HG03439 (cell line): ENCODE measurements around the gene FGF18.

Experiments
- ATAC-seq: cut with Tn5 transposase; IDR thresholded peaks from one replicate; pipeline ENCODE4 v1.9.1; 2021; ENCODE audit warnings: mild to moderate bottlenecking, moderate library complexity; ENCODE audit not compliant: unreplicated experiment

The FGF18 gene

DNA sequence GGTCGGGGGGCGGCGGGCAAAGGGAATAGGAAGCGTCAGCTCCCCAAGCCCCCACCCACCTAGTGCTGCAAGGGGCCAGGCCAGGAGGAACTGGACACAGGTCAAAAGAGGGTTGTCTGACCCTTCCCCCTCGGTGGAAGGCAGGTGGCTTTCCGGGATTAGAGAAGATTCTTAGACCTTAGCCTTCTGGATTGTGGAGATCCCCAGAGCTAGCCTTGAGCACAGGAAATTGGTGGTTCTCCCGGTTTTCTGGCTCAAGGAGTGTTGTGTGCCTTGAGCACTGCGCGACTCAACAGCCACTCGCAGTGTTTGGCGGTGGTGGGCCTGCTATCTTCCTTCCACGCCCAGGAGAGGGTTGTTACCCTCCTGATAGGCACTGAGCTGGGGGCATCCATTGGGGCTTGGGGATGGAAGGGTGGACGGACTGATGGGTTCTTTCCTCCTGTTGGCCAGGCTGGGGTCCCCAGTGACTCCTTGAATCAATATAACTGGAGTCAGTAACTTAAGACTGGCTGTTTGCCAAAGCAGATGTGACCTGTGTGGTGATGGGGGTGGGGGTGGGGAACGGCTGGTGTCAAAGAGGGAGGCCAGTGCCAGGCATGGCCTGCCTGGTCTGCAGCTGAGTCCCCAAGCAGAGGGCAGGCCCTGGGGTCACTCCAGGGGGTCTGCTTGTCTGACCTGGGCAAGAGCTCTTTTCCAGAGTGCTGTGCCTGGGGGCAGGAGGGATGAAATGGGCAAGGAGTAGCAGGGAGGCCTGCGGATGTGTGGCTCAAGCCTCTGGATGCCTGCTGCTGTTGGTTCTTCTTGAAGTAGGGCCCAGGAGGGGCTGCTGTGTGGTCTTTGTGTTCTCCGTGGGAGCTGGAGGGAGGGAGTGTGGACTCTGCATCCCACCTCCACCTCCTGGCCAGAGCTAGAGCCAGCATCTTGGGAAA is 2.1 kb downstream of the FGF18 start:
- ATAC-seq = no peak

DNA sequence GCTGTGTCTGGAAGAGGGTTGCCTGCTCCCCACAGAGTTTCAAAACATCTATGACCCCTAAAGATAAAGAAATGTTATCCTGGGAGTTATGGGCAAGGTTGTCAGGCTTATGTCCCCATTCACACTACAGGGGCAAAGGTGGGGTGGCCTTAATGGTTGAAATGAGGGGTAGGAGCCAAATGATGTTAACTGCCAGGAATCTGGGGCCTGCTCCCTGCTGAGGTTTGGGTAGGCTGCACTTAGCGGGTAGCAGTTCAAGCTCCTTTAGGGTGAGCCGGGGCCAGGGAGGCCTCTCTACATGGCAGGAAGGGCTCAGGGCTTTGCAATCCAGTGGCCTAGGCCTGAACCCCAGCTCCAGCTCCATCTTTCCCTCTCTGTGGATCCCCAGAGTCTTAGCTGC is 3.0 kb downstream of the FGF18 start:
- no peak for ATAC-seq

DNA sequence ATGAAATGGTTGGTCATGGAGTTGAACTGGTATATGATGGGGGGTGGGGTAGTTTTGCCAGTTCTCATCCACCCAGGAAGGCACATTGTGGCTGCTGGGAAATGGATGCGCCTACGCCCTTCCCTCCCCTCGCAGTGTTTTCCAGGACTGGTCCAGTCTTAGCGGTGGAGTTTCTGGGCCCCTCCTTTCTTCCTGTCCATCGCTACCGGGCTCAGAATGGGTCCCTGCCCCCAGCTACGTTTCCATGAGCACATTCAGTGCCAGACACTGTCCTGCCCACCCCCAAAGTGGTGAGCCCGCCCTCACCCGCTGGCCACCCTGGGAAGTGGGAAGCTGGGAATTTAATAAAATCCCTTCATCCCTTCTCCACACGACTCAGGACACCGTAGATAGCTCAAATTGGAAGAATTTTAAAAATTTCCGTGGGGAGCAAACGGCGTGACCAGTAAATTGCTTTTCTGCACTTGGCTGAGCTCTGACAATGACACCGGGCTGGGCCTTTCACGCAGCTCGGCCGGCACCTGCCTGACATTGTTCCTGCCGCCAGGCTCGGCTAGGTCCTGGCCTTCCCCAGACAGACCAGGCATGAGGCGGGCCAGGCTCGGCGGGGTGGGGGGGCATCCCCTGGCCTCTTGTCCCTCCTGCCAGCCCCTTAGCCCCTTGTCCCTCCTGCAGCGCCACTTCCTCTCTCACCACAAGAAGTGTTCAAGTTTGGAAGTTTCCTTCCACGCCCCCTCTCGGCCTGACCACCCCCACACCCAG is 3.6 kb downstream of the FGF18 start:
- ATAC-seq = no peak

DNA sequence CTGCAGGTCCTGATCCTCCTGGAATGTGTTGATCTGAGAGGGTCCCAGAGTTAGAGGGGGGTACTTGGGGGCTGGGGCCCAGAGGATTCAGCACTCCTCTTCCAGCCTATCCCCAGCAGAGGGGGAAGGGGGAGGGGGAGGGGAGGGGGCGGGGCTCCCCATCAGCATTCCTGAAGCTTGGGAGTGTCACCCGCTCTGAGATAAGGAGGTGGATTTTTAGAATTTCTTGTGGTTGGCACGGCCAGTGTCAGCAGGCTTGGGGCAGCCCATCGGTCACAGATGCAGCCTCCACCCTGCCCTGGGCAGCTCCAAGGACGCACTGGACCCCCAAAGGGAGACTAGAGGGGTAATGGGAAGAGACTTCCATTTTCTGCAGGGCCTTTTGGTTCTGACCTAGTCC is 5.3 kb downstream of the FGF18 start:
- ATAC-seq = no peak

DNA sequence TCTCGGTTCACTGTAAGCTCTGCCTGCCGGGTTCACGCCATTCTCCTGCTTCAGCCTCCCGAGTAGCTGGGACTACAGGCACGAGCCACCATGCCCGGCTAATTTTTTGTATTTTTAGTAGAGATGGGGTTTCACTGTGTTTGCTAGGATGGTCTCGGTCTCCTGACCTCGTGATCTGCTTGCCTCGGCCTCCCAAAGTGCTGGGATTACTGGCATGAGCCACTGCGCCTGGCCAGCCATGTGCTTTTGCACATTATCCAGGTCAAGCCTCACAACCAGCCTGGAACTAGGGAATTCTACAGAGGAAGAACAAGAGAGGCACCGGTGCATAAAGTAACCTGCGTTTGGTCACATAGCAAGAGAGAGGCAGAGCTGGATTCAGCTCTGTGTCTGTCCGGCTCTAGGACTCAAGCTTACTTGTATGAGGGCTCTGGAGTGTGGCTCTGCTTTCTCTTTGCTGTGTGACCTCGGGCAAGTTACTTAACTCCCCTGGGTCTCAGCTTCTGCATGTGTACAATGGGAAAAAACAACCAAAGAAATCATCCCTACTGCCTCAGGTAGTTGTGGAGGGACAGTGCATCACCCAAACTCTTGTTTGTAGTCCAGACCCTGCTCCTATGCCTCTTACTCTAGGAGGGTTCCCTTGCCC is 6.3 kb downstream of the FGF18 start:
- ATAC-seq = no peak

DNA sequence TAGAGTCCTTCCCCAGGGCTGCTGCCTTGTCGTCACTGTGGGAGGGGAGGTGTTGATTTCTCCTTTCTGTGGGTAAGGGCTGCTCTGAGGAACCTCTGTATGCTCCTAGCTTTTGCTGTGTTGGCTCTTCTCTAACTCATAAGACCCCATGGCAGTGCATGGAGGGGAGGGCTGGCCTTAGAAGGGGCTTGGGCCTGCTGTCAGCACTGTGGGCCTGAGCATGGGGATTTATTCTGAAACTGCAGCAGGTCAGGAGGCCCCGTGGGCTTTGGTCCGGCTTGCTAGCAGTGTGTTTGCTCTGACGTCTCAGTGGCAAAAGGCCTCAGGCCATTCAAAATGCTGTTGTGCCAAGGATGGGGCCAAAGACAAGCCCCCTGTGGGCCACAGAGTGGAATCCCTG is 6.8 kb downstream of the FGF18 start:
- ATAC-seq = no peak

DNA sequence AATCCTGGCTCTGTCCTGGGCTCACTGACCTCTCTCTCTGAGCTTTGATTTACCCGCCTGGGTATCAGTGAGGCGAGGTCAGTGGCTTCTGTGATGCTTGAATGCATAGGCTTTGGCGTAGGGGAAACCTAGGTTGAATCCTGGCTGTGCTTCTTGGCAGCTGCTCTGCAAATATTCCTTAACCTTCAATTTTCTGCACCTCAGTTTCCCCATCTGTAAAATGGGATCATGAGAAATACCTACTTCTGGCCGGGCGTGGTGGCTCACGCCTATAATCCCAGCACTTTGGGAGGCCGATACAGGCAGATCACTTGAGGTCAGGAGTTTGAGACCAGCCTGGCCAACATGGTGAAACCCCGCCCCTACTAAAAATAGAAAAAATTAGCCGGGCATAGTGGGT is 7.2 kb downstream of the FGF18 start:
- ATAC-seq = no peak

DNA sequence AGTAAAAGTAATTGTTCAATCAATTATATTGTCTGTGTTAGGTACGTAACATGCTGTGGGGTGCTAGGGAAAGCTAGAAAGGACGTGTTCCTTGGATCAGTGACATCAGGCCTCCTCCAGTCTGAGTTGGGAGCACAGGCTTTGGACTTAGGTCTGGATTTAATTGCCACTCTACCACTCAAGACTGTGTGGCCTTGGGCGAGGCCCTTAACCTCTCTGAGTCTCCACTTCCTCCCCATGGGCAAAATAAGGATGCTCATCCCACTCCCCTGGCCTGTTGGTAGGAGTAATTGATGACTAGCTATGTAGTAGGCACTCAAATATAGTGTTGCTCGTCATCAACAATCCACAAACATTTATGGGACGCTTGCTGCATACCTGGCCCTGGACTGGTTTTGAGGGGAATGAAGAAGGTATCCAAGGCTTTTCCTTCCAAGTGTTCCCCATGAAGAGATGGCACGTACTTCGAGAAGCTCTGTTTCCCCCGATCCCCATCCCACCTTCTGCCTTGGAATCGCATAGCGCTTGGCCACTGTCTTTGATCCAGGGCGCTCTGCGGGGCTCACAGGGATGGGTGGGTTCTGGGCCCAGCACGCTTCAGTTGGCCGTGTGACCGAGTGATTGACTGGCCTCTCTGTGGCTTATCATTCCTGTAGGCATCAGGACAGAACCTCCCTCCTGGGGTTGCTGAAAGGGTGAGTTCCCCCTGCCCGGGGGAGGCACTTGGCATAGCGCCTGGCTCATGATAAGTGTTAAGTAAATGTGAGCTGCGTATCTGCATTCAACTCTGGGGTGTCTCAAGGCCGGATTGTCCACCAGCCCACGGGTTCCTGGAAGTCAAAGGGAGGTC is 8.1 kb downstream of the FGF18 start:
- no peak for ATAC-seq

DNA sequence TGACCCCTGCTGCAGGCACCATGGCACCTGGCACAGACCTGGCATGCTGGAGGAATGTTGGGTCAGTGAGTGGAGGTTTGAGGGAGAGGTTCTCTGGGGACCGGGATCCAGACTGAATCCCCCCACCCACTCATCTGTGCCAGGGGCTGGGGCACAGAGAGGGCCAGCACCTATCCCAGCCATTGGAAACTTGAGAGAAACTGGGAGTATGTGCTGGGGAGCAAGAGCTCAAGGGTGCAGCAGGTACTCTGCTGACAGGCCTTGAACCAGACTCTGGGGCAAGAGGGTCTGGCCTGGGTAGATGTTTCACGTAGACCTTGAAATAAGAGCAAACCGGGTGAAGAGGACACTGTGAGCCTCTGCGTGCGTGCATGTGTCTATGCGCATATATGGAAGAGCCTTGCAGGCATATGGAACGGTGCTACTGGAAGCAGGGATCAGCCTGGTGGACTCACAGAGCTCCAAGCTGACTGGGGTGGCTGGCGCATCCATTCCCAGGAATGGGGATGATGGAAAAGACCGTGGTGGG is 8.8 kb downstream of the FGF18 start:
- no peak for ATAC-seq

DNA sequence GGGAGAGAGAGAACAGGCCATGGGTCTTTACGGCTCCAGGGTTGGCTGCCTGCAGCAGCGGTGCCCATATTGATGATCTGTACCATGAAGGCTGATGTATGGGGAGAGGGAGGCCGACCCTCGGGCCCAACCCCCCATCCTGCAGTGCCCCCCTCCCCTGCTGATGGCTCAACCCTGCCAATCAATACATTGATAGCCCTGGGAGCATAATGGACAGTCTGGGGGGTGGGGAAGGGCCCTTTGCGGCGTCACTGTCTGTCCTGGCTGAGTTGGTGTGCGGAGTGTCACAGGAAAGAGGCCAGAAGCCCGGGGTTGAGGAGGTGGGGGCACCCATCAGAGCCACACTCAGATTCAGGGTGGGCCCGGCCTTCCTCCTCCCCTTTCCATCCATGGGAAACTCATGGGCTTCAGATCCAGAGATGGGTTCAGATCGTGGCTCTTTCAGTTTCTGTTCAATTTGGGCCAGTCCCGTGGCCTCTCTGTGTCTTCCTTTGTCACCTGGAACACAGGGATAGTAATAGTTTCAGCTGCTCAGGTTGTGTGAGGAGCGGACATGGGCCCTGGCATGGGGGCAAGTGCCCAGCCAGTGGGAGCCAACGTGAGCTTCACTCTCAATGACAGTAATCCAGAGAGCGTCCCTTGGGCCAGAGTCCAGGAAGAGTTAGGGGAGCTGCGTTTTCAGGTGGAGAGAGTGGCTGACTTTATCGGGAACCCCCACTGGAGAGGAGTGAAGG is 9.5 kb downstream of the FGF18 start:
- no peak for ATAC-seq

DNA sequence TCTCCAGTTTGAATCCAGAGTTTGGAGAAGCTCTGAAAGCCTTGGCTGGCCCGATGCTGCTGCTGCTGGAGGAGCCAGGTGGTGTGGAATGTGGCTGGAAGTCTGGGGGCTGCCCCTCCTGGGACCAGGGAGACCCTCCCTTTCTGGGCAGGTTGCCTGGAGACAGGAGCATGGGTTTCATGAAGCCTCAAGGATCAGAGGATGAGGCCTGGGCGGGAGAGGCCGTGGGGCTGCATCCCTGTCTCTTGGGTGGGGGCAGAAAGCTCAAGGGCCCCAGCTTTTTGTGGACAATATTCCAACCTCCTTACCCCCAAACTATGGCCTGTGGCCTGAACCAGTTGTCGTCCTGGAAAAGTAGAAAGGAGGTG is 10.1 kb downstream of the FGF18 start:
- no peak for ATAC-seq

DNA sequence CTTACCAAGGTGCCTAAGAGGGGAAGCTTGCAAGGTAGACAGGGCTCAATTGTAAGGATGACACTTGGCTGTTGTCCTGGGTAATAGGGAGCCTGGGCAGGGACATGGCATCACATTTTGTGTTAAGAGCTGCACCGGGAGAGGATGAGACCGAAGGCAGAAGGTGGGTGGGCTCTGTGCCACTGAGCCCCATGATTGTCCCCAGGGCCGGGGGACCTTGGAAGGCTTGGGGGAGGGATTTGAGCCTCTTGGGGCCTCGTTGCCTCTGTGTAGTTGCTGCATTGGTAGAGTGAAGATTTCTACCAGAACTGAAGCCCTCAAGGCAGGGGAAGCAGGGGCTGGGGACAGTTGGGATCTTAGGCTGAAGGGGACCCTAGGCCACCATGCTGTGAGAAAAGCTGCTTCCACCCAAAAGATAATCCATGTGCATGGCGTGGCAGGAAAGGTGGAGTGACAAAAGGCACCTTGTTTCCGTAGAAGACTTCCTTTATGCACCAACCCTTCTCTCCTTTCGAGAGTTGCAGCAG is 11.9 kb downstream of the FGF18 start:
- ATAC-seq = no peak

DNA sequence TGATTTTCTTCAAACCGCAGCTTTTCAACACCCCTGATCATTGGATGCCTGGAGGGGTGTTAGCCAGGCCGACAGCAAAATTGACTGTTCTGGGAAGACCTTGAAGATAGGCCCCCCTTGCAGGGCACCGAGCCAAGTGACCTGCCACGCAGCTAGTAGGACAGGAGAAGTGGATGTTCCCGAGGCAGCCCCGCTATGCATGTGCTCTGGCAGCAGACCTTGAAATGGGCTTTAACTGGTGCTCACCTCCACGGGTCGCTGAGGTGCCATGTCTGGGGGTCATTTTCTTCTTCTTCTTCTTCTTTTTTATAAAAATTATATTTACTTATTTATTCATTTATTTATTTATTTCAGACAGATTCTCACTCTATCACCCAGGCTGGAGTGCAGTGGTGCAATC is 12.6 kb downstream of the FGF18 start:
- ATAC-seq = no peak

DNA sequence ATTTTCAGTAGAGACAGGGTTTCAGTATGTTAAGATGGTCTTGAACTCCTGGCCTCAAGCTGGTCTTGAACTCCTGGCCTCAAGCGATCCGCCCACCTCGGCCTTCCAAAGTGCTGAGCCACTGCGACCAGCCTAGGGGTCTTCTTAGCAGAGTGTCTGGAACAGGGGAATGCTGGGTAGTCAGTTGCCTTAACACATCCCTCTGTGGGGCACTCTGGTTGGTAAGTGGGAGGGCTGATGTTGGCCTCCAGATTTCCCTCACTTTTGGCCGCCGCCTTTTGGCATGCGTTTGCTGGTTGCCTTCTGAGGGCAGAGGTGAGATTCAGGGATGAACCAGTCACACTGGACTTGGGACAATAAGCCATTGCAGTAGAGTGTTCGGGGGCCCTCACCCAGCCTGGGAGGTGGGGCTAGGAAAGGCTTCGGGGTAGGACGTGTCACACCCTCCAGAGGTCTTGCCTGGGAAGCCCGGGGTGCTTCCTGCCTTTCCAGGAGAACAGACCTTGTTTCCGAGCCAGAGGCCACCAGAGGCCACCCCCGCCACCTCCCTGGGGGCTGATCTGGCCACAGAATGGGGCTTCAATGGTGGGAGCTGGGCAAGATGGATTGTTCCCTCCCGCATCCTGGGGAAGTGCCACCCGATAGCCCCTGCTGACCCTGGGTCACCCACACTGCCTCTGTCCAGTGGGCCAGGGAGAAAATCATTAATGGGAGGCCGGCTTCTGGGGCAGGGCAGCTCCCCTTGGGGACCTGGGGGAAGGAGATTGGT is 13.3 kb downstream of the FGF18 start:
- ATAC-seq = no peak

DNA sequence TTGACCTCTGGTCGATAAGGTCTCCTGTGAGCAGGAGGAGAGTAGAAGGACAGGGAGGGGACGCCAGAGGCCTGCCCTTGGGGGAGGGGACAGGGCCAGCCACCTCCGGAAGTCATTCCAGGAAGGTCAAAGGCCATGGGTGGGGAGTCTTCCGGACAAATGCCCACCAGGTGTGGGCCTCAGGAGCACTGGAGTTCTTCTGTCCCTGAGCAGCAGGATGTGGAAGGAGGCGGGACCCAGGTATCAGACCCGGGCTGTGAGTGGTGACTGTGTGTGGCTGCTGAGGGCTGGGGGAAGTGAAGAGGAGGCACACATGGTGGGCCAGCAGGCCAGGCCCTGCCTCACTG is 13.9 kb downstream of the FGF18 start:
- no peak for ATAC-seq

DNA sequence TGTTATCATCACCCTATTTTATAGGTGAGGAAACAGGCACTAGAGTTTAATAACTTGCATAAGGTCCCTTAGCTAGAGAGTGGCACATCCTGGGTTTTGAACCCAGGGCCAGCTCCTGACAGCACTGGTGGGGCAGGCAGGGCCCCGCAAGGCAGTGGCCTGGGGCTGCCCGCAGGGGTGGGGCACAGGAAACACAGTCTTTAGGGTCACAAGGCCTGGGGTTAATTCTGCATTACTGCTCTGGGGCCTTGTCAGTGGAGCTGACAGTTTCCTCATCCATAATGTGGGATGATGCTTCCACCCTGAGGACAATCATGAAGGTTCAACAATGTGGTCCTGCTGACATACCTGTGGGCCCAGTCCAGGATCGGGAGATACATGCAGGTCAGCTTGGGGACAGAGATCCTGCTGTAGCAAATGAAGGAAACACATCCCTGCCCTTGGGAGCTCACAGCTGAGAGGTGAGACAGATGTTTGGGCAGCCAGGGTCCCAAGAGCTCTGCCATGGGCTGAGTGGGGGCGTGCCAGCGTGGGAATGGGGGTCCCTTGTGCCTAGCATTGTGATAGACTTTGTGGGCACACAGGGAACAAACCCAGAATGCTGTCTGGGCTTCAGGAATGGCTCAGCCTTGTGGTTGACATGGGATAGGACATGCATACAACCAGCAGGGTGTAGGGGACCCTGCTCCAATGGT is 14.7 kb downstream of the FGF18 start:
- ATAC-seq = no peak

DNA sequence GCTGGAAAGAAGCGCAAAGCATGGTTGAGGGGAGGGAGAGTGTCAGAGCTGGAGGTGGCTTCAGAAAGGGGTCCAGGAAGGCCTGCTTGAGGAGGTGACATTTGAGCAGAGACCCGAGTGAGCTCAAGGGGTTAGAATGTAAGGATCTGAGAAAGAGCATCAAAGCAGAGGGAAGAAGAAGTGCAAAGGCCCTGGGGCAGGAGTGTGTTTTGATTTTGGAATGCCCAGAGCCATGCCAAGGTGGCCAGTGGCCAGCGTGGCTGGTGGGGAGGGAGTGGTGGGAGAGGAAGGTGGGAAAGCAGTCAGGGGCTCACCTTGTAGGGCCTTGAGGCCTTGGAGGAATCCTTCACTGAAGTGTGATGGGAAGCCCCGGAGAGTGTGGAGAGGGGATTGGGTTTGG is 15.4 kb downstream of the FGF18 start:
- ATAC-seq = no peak

DNA sequence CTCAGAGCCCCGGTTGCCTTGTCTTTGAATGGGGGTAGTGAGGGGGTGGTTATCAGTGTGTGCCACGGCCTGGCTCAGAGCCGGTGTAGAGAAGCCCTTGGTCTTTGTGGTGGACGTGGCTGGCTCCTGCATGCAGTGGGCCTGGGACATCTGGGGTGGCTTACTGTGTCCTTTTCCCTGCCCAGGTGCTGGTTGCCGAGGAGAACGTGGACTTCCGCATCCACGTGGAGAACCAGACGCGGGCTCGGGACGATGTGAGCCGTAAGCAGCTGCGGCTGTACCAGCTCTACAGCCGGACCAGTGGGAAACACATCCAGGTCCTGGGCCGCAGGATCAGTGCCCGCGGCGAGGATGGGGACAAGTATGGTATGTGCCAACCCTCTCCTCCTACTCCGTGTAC is 16.5 kb downstream of the FGF18 start:
- ATAC-seq = no peak
